Measurements from ENCODE around the gene HYCC2. TPM values are rescaled to one million over a fixed set of nuclear protein-coding genes. Genes with fewer than 3 reads are reported as not detected.

HYCC2 gene
- total RNA-seq, 2 donors from 2014 or later = 4.0 to 4.8 TPM

DNA sequence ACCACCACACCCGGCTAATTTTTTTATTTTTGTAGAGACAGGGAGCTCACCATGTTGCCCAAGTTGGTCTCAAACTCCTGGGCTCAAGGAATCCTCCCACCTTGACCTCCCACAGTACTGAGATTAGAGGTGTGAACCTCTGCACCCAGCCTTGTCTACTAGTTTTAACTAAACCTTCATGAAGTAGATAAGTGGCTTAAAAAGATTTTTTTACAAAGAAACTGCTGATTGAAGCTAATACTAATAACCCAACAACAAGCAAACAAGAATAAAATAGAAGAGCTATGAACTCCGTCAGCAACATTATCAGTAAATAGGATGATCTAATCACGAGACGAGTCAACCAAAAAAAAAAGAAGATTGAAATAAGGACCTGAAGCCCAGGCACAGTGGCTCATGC lies 19.1 kb upstream of the HYCC2 start:
- Histone ChIP-seq H3K4me1 (no peaks in the 10 kb centered on the region), H3K4me3 (no peak overlapping the region), H3K9me3 (no peaks in the 10 kb centered on the region), H3K36me3 (peaks cover 28% of the 10 kb centered on the region), H3K27me3 (no peaks in the 10 kb centered on the region), H3K27ac (no peak overlapping the region)
- DNase-seq (ENCODE audit: low spot score) = no peak
- TF ChIP-seq, protein P1, sequence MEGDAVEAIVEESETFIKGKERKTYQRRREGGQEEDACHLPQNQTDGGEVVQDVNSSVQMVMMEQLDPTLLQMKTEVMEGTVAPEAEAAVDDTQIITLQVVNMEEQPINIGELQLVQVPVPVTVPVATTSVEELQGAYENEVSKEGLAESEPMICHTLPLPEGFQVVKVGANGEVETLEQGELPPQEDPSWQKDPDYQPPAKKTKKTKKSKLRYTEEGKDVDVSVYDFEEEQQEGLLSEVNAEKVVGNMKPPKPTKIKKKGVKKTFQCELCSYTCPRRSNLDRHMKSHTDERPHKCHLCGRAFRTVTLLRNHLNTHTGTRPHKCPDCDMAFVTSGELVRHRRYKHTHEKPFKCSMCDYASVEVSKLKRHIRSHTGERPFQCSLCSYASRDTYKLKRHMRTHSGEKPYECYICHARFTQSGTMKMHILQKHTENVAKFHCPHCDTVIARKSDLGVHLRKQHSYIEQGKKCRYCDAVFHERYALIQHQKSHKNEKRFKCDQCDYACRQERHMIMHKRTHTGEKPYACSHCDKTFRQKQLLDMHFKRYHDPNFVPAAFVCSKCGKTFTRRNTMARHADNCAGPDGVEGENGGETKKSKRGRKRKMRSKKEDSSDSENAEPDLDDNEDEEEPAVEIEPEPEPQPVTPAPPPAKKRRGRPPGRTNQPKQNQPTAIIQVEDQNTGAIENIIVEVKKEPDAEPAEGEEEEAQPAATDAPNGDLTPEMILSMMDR (IDR thresholded peaks at IDR 0.05) = no peak

DNA sequence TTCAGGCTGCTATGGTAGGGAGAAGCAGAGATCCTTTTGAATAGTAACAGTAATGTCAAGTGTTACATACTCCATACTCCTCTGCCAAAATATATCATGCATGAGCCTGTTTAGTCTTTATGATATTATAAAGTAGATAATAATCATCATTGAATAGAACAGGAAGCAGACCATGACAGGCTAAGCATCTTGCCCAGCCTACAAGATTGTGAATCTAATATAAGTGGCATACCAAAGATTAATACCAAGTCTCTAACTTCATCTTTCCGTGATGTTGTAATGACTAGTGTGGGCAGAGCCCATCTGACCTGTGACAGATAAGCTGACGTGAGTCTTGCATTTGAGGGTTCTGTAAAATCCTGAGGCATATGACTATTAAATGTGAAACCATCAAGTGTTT lies 13.4 kb upstream of the HYCC2 start:
- Histone ChIP-seq H3K4me1 (no peaks in the 10 kb centered on the region), H3K27ac (no peak overlapping the region), H3K36me3 (peaks cover 72% of the 10 kb centered on the region), H3K9me3 (no peaks in the 10 kb centered on the region), H3K4me3 (no peak overlapping the region), H3K27me3 (no peaks in the 10 kb centered on the region)
- DNase-seq (ENCODE audit: low spot score) = no peak
- TF ChIP-seq, protein P1 (IDR thresholded peaks at IDR 0.05) = no peak

DNA sequence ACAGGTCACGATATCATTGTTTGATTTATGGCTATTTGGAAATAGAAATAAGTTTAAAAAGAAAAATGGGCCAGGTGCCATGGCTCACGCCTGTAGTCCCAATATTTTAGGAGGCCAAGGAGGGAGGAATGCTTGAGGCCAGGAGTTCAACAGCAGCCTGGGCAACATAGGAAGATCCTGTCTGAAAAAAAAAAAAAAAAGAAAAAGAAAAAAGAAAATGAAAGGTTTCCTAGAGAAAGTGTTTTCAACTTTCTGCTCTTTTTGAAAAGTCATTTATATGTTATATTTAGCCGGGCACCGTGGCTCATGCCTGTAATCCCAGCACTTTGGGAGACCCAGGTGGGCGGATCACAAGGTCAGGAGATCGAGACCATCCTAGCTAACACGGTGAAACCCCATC lies 3.5 kb upstream of the HYCC2 start:
- H3K4me1 ChIP-seq = peaks cover 0 to 22% of the 10 kb centered on the region in 2 donors
- H3K4me3 ChIP-seq = no peak overlapping the region
- TF ChIP-seq, protein P1 (IDR thresholded peaks at IDR 0.05) = no peak
- H3K27ac ChIP-seq = no peak overlapping the region
- DNase-seq (ENCODE audit: low spot score) = no peak
- H3K27me3 ChIP-seq = no peaks in the 10 kb centered on the region
- H3K9me3 ChIP-seq = no peaks in the 10 kb centered on the region
- H3K36me3 ChIP-seq = peaks cover 13% of the 10 kb centered on the region

- TF ChIP-seq, protein P1 (IDR thresholded peaks at IDR 0.05) = no peak
- Histone ChIP-seq H3K27ac (no peak overlapping the region), H3K36me3 (no peaks in the 10 kb centered on the region), H3K4me1 (peaks cover 0 to 40% of the 10 kb centered on the region in 2 donors), H3K27me3 (no peaks in the 10 kb centered on the region), H3K4me3 (no peak overlapping the region), H3K9me3 (no peaks in the 10 kb centered on the region)
- no peak for DNase-seq (ENCODE audit: low spot score)
Measured at GRCh38 chr2:201073071-201073470, 1.6 kb upstream of the HYCC2 start.

DNA sequence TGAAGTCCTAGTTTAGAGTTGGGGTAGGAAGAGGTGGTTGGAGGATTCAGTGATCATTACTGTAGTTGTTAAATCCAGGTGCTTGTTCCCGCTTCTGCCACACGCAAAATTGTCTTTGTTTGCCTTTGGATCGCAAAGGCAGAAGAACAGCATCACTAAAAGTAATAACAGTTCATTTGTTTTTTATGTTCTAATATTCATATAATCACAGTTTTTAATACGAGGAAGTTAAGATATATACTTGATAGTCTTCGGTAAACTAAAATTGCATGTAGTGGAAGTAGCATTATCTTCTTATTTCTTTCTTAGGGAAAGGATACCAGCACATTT lies 695 bp upstream of the HYCC2 start:
- DNase-seq (ENCODE audit: low spot score) = no peak
- Histone ChIP-seq H3K9me3 (no peaks in the 10 kb centered on the region), H3K36me3 (no peaks in the 10 kb centered on the region), H3K4me3 (peak overlapping the region; percentile 86 to 98), H3K27me3 (no peaks in the 10 kb centered on the region), H3K27ac (peak overlapping the region; percentile 86 to 89), H3K4me1 (peaks cover 0 to 44% of the 10 kb centered on the region in 2 donors)
- TF ChIP-seq, protein P1 (IDR thresholded peaks at IDR 0.05) = no peak

GRCh38 chr2:201070948-201071478 lies 458 bp downstream of the HYCC2 start:
- DNase-seq (ENCODE audit: low spot score) = no peak

More at GRCh38 chr2:201070948-201071478, 458 bp downstream of the HYCC2 start:
- Histone ChIP-seq H3K27ac (peak overlapping the region; percentile 86 to 89), H3K4me3 (peak overlapping the region; percentile 86 to 98), H3K9me3 (no peaks in the 10 kb centered on the region), H3K4me1 (peaks cover 0 to 44% of the 10 kb centered on the region in 2 donors), H3K36me3 (no peaks in the 10 kb centered on the region), H3K27me3 (no peaks in the 10 kb centered on the region)
- TF ChIP-seq, protein P1 (IDR thresholded peaks at IDR 0.05) = no peak
